ENCODE results near the gene ENO3.

GRCh38 chr17:4932756-4933155, 18.2 kb upstream of the ENO3 start:
- TF ChIP-seq CTCF (IDR thresholded peaks at IDR 0.05) (no peak), POLR2A (IDR thresholded peaks at IDR 0.05) (no peak)

Data from esophagus squamous epithelium (tissue), 4 donors.